NCI-H1417 treated with DMSO at 0.1 percent for 48 hours (cell line): ENCODE measurements around the gene AUNIP.
"Not testable (repeated sequence)": the region's sequence is repeated elsewhere in the genome, so short reads cannot be mapped to it uniquely, and the experiment has no call there.

ENCODE experiments used
- DNase-seq: peaks from one replicate; lab custom pipeline; 2025; lab: John Stamatoyannopoulos, UW

AUNIP gene

GRCh38 chr1:25864434-25864833 is 5.2 kb upstream of the AUNIP start:
- no peak for DNase-seq

- no peak for DNase-seq
These were observed 4.4 kb upstream of the AUNIP start for GRCh38 chr1:25863486-25864262.

- DNase-seq: no peak
These were observed 3.7 kb upstream of the AUNIP start for GRCh38 chr1:25862785-25863485.

GRCh38 chr1:25861316-25862286 is 2.3 kb upstream of the AUNIP start:
- DNase-seq: no peak

- DNase-seq: no peak
These were observed 763 bp downstream of the AUNIP start for GRCh38 chr1:25858494-25858893.

- no peak for DNase-seq
These were observed 2.4 kb downstream of the AUNIP start for GRCh38 chr1:25856856-25857255.

- DNase-seq: no peak
These were observed 4.7 kb downstream of the AUNIP start for GRCh38 chr1:25854554-25854953.

GRCh38 chr1:25848531-25848930 is 10.7 kb downstream of the AUNIP start:
- DNase-seq: no peak

GRCh38 chr1:25847929-25848328 is 11.3 kb downstream of the AUNIP start:
- DNase-seq: no peak

GRCh38 chr1:25845664-25846063 is 13.6 kb downstream of the AUNIP start:
- DNase-seq: no peak

- no peak for DNase-seq
These were observed 14.5 kb downstream of the AUNIP start for GRCh38 chr1:25844536-25845337.

GRCh38 chr1:25843483-25843882 is 15.8 kb downstream of the AUNIP start:
- no peak for DNase-seq

GRCh38 chr1:25839808-25840207 is 19.4 kb downstream of the AUNIP start:
- not testable (repeated sequence) for DNase-seq

GRCh38 chr1:25837262-25837875 is 21.9 kb downstream of the AUNIP start:
- DNase-seq: no peak

- DNase-seq: no peak
These were observed 22.6 kb downstream of the AUNIP start for GRCh38 chr1:25836695-25837094.

- no peak for DNase-seq
These were observed 24.4 kb downstream of the AUNIP start for GRCh38 chr1:25834894-25835293.

- no peak for DNase-seq
These were observed 26.1 kb downstream of the AUNIP start for GRCh38 chr1:25833158-25833557.

GRCh38 chr1:25832336-25833037 is 26.8 kb downstream of the AUNIP start:
- DNase-seq: no peak

GRCh38 chr1:25831569-25832196 is 27.6 kb downstream of the AUNIP start:
- no peak for DNase-seq

GRCh38 chr1:25829046-25829445 is 30.2 kb downstream of the AUNIP start:
- no peak for DNase-seq
